NB4 (cell line): ENCODE data around the gene PLEKHJ1.

ENCODE experiments used
- MYC ChIP-seq: IDR thresholded peaks from 2 replicates; pipeline ENCODE4 v1.6.1; 2011; ENCODE audit warnings: low read depth, low read length
- POLR2A ChIP-seq: IDR thresholded peaks from 2 replicates; pipeline ENCODE4 v1.6.1; 2011; ENCODE audit warnings: mild to moderate bottlenecking; ENCODE audit not compliant: insufficient read length; ENCODE audit errors: extremely low read depth
- TF ChIP-seq, protein P1 (sequence below): IDR thresholded peaks from one replicate; pipeline ENCODE4 v1.5.1; 2012; ENCODE audit warnings: low read depth, low read length
- TF ChIP-seq, protein P2 (sequence below): IDR thresholded peaks from 2 replicates; pipeline ENCODE4 v1.6.1; 2011; ENCODE audit warnings: low read depth, low read length

DNA sequence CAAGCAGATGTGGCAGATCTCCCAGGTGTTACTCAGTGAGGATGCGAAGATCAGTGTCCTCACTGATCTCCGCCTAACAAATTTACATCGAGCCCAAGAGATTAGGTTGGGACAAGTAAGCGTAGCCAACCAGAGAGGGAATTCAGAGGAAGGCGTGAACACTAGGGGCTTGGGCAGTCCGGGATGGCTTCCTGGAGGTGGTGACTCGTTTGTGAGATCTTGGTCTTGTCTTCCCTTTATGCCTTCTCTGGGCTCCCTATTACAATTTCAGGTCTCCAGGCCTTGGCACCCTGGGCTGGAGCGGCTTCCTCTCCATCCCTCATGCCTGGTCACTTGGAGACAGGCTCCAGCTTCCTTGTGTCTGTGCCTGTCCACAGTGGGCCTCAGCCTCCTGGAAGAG lies 6.7 kb upstream of the PLEKHJ1 start:
- TF ChIP-seq, protein P1, sequence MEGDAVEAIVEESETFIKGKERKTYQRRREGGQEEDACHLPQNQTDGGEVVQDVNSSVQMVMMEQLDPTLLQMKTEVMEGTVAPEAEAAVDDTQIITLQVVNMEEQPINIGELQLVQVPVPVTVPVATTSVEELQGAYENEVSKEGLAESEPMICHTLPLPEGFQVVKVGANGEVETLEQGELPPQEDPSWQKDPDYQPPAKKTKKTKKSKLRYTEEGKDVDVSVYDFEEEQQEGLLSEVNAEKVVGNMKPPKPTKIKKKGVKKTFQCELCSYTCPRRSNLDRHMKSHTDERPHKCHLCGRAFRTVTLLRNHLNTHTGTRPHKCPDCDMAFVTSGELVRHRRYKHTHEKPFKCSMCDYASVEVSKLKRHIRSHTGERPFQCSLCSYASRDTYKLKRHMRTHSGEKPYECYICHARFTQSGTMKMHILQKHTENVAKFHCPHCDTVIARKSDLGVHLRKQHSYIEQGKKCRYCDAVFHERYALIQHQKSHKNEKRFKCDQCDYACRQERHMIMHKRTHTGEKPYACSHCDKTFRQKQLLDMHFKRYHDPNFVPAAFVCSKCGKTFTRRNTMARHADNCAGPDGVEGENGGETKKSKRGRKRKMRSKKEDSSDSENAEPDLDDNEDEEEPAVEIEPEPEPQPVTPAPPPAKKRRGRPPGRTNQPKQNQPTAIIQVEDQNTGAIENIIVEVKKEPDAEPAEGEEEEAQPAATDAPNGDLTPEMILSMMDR = no peak
- TF ChIP-seq POLR2A = no peak
- TF ChIP-seq, protein P2, sequence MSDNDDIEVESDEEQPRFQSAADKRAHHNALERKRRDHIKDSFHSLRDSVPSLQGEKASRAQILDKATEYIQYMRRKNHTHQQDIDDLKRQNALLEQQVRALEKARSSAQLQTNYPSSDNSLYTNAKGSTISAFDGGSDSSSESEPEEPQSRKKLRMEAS = no peak
- TF ChIP-seq MYC = no peak
